ENCODE results near the gene ACOXL.

GRCh38 chr2:110774701-110775100, 42.3 kb downstream of the ACOXL start:
- no peak for TF ChIP-seq CTCF (IDR thresholded peaks at IDR 0.05; ENCODE audit: extremely low read depth in 1 of 2, insufficient read depth in 1 of 2, low read depth in 1 of 2, low read length in 2 of 2)
- TF ChIP-seq EZH2 (IDR thresholded peaks at IDR 0.05; ENCODE audit: borderline replicate concordance, low read depth, low read length, severe bottlenecking): no peak
- TF ChIP-seq JUN (IDR thresholded peaks at IDR 0.05; ENCODE audit: borderline replicate concordance, insufficient read depth, insufficient read length, low read depth): no peak
- no peak for TF ChIP-seq MYC (IDR thresholded peaks at IDR 0.05; ENCODE audit: low read depth, low read length)
- no peak for TF ChIP-seq POLR2AphosphoS5 (IDR thresholded peaks at IDR 0.05; ENCODE audit: insufficient read depth, low read depth, low read length)
- TF ChIP-seq MAX (IDR thresholded peaks at IDR 0.05; ENCODE audit: insufficient read depth, insufficient read length): no peak
- TF ChIP-seq POLR2A (IDR thresholded peaks at IDR 0.05; ENCODE audit: low read depth, low read length): no peak
- TF ChIP-seq FOS (IDR thresholded peaks at IDR 0.05; ENCODE audit: borderline replicate concordance, insufficient read depth, low read length): no peak
